GM12878 (cell line): ENCODE data around the gene PPP2R5C.

Experiments used
- CHD4 ChIP-seq: fragments of 200-600 bp; sonication (generic); IDR thresholded peaks from 2 replicates; pipeline ENCODE4 v1.6.1; 2016; ENCODE audit warnings: mild to moderate bottlenecking
- CTCF ChIP-seq, 3 experiments: IDR thresholded peaks in 2 of 3; conservative IDR thresholded peaks in 1 of 3; 2 replicates each; pipeline ENCODE4 v1.5.1; 2011; ENCODE audit warnings: low read depth in 3 of 3, low read length in 3 of 3, mild to moderate bottlenecking in 3 of 3, control low read depth in 2 of 3, moderate library complexity in 2 of 3, inconsistent platforms in 1 of 3, mixed read lengths in 1 of 3; ENCODE audit not compliant: control insufficient read depth in 2 of 3, insufficient read depth in 1 of 3; ENCODE audit errors: extremely low read depth in 1 of 3
- ELK1 ChIP-seq: IDR thresholded peaks from 2 replicates; pipeline ENCODE4 v1.6.1; 2012; ENCODE audit warnings: low read depth, low read length, improper control_type of control experiment
- FOS ChIP-seq: IDR thresholded peaks from 3 replicates; pipeline ENCODE4 v1.6.1; 2011; ENCODE audit warnings: borderline replicate concordance; ENCODE audit not compliant: insufficient read length; ENCODE audit errors: extremely low read depth
- HDGF ChIP-seq: fragments of 450-650 bp; IDR thresholded peaks from 2 replicates; pipeline ENCODE4 v1.6.1; 2016; ENCODE audit warnings: antibody characterized with exemption
- JUND ChIP-seq: IDR thresholded peaks from 2 replicates; pipeline ENCODE4 v1.6.1; 2012; ENCODE audit warnings: low read depth, mild to moderate bottlenecking, low read length, improper control_type of control experiment, moderate library complexity
- KDM1A ChIP-seq: fragments of 200-600 bp; sonication (generic); IDR thresholded peaks from 2 replicates; pipeline ENCODE4 v1.6.1; 2016; ENCODE audit warnings: borderline replicate concordance
- NBN ChIP-seq: fragments of 450-650 bp; IDR thresholded peaks from 2 replicates; pipeline ENCODE4 v1.6.1; 2016
- NR2C2 ChIP-seq: IDR thresholded peaks from 2 replicates; pipeline ENCODE4 v1.6.1; 2011; ENCODE audit warnings: borderline replicate concordance, low read depth; ENCODE audit not compliant: control insufficient read depth, insufficient read length
- POLR2A ChIP-seq: IDR thresholded peaks from 2 replicates; pipeline ENCODE4 v1.6.1; 2011; ENCODE audit warnings: low read depth, mild to moderate bottlenecking, low read length
- TCF7 ChIP-seq: IDR thresholded peaks from 2 replicates; pipeline ENCODE4 v1.6.1; 2014; ENCODE audit warnings: antibody characterized with exemption, borderline replicate concordance

- TF ChIP-seq NR2C2 (no peak), ELK1 (no peak), JUND (no peak), CHD4 (no peak), FOS (no peak), HDGF (no peak), TCF7 (no peak), POLR2A (no peak), CTCF (IDR thresholded peaks at IDR 0.05 in 2 of 3, conservative IDR thresholded peaks at IDR 0.05 in 1 of 3; ENCODE audit: control insufficient read depth in 2 of 3, extremely low read depth in 1 of 3, insufficient read depth in 1 of 3, low read depth in 3 of 3, low read length in 3 of 3) (no peak), KDM1A (no peak), NBN (no peak)
Observed at GRCh38 chr14:101948666-101949216, 187.2 kb downstream of the PPP2R5C start.
